ENCODE measurements around the gene PAWR.
"Not testable (repeated sequence)": the region's sequence is repeated elsewhere in the genome, so short reads cannot be mapped to it uniquely, and the experiment has no call there.

Gene PAWR

GRCh38 chr12:79548610-79548924, 142.2 kb downstream of the PAWR start:
- DNase-seq (ENCODE audit: low spot score): no peak

GRCh38 chr12:79547735-79548609, 142.8 kb downstream of the PAWR start:
- peak; percentile 62 for DNase-seq (ENCODE audit: low spot score)

GRCh38 chr12:79547044-79547734, 143.6 kb downstream of the PAWR start:
- peak; percentile 79 for DNase-seq (ENCODE audit: low spot score)

- peak; percentile 47 for DNase-seq (ENCODE audit: low spot score)
Measured at GRCh38 chr12:79546466-79547043, 144.2 kb downstream of the PAWR start.

GRCh38 chr12:79544439-79544838, 146.3 kb downstream of the PAWR start:
- DNase-seq (ENCODE audit: low spot score): not testable (repeated sequence)

- no peak for DNase-seq (ENCODE audit: low spot score)
Measured at GRCh38 chr12:79537675-79538074, 153.1 kb downstream of the PAWR start.

- DNase-seq (ENCODE audit: low spot score): no peak
Measured at GRCh38 chr12:79535751-79536150, 155.0 kb downstream of the PAWR start.
